HG03575 (cell line): Measurements from ENCODE around the gene ABO.
"Not testable (repeated sequence)": the region's sequence is repeated elsewhere in the genome, so short reads cannot be mapped to it uniquely, and the experiment has no call there.

Experiments
- ATAC-seq: cut with Tn5 transposase; IDR thresholded peaks from one replicate; pipeline ENCODE4 v1.9.1; 2021; ENCODE audit not compliant: unreplicated experiment, insufficient number of reproducible peaks, low FRiP score; ENCODE audit errors: extremely low read depth

ABO gene

DNA sequence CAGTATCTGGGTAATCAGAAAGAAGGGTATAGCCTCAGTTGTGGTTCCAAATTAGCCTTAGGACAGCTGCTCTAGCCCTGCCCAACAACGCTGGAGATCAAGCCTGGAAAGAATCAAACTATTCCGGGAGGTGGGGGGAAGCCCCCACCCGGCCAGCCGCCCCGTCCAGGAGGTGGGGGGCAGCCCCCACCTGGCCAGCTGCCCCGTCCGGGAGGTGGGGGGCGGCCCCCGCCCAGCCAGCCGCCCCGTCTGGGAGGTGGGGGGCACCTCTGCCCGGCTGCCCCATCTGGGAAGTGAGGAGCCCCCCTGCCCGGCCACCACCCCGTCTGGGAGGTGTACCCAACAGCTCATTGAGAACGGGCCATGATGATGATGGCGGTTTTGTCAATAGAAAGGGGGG is 25.0 kb upstream of the ABO start:
- not testable (repeated sequence) for ATAC-seq

DNA sequence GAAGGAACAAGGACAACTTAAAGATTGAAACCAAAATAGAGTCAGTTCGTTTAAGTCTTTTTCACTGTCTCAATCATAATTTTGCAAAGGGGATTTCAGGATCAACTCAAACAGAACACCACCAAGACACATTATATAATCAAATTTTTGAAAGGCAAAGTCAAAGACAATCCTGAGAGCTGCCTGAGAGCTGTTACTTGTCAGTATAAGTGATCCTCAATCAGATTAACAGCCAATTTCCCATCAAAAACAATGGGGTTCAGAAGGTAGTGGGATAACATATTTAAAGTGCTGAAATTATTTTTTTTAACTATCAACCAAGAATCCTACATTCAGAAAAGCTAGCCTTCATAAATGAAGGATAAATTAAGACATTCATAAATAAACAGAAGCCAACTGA is 19.3 kb upstream of the ABO start:
- no peak for ATAC-seq

GRCh38 chr9:133290751-133291302 is 15.8 kb upstream of the ABO start:
- ATAC-seq, result no peak

DNA sequence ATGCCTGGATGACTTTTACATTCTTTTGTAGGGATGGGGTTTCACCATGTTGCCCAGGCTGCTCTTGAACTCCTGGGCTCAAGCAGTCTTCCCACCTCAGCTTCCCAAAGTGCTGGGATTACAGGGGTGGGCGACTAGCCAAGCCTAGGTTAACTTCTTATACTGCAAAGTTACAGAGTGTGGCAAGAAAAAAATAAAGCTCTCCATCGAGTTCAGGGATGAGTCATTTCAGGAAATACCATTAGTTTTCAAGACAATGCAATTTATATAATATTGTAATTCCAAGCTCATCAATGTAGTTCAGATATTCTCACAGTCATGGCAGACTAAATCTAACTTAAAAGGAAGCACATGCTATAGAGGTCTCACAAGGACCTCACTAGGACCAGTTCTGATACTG is 11.5 kb upstream of the ABO start:
- ATAC-seq, result no peak

DNA sequence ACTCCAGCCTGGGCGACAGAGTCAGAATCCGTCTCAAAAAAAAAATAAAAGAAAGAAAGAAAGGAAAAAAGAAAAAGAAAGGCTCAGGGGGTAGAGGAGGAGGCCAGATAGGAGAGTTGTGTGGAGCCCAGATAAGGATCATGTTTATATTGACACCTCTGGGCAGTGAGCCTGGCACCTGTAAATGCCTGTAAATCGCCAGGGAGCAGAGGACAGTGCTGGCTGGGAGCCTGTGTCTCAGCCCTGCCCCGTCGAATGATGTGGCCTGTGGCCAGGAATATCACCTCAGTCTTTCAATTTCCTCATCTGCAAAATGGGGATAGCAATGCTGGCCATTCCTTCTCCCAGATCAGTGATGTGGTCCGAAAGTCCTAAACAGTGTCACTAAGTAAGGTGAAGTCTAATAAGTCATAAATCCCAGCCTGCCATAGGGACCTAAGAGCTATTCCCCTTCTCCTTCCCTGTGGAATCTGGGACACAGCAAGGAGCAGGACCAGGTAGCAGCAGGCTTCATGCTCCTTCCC is 10.3 kb upstream of the ABO start:
- ATAC-seq, result no peak

DNA sequence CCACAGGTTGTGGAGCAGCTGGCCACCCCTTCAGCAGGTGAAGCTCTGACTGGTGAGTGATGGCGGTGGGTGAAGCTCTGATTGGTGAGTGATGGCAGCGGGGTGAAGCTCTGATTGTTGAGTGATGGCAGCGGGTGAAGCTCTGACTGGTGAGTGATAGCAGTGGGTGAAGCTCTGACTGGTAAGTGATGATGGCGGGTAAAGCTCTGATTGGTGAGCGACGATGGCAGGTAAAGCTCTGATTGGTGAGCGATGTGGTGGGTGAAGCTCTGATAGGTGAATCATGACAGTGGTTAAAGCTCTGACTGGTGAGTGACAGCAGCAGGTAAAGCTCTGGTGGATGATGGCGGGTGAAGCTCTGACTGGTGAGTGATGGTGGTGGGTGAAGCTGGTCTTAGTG is 9.4 kb upstream of the ABO start:
- no peak for ATAC-seq

- not testable (repeated sequence) for ATAC-seq
Measured at GRCh38 chr9:133283255-133284032, 8.4 kb upstream of the ABO start.

DNA sequence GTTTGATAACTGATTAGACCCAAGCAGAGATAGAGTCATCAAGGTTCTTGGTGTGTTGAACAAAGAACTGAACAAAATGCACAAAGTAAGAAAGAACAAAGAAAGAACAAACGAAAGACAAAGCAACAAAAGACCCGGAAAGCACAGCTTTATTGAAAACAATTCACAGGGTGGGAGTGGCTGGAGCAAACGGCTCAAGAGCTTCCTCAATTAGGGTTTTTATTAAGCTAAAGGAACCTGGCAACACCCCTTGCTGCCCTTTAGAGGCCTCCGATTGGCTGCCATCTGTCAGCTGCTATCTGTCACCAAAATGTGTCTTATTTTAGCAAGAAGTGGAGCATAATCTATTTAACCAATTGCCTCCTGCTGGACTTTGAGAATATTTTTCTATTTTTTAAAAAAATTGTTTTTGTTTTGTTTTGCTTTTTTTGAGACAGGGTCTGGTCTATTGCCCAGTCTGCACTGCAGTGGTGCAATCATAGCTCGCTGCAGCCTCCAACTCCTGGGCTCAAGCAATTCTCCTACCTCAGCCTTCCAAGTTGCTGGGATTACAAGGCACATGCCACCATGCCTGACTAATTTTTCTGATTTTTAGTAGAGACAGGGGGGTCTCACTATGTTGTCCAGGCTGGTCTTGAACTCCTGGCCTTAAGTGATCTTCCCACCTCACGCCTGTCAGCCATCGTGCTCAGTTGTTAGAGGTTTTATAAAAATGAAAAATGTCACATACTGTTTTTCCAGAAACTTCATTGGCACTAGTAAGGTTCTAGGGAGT is 7.7 kb upstream of the ABO start:
- no peak for ATAC-seq

GRCh38 chr9:133280392-133280791 is 5.4 kb upstream of the ABO start:
- ATAC-seq, result no peak

- ATAC-seq, result no peak
Measured at GRCh38 chr9:133278161-133279114, 3.4 kb upstream of the ABO start.

- ATAC-seq, result no peak
Measured at GRCh38 chr9:133277467-133277866, 2.5 kb upstream of the ABO start.

- ATAC-seq, result no peak
Measured at GRCh38 chr9:133276923-133277322, 1.9 kb upstream of the ABO start.

GRCh38 chr9:133276001-133276884 is 1.2 kb upstream of the ABO start:
- ATAC-seq, result no peak

GRCh38 chr9:133274236-133275104 is 531 bp downstream of the ABO start:
- ATAC-seq, result no peak

GRCh38 chr9:133273819-133274218 is 1.2 kb downstream of the ABO start:
- ATAC-seq, result no peak

DNA sequence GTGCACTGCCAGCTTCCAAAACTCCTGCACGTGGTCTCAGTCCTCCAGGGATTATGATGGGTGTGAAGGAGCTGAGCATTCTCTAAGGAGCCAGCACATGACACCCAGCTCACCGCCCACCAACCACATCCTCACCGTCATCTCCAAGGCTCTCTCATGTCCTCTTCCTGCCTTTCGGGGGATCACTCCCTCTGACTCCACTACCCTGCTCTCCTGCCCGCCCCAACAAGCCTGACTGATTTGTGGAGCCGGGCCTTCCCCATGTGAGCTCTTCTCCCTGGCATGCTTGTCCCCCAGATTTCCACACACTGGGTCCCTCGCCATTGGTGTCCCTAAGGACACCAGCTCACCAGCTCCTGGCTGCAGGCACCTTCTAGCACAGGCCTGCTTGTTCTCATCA is 1.9 kb downstream of the ABO start:
- no peak for ATAC-seq
